Fibroblast of lung (primary cell): ENCODE results near the gene CYP2A7. TPM values are rescaled to one million over a fixed set of nuclear protein-coding genes. Genes with fewer than 3 reads are reported as not detected.
"Not testable (repeated sequence)": the region's sequence is repeated elsewhere in the genome, so short reads cannot be mapped to it uniquely, and the experiment has no call there.

ENCODE experiments used
- DNase-seq, 2 donors: peaks; one replicate each; pipeline versions ENCODE4 v3.0.0 to v3.0.0-alpha.2; 2010; ENCODE audit warnings: low read depth in 2 of 2
- H2AFZ ChIP-seq: 2 replicates; pipeline ENCODE4 v1.5.1; 2012; ENCODE audit warnings: low read length, control low read depth, inconsistent platforms
- H3K27ac ChIP-seq: 2 replicates; pipeline ENCODE4 v1.5.1; 2011; ENCODE audit warnings: low read length, control low read depth; ENCODE audit not compliant: insufficient read depth
- H3K27me3 ChIP-seq: 2 replicates; pipeline ENCODE4 v1.5.1; 2011; ENCODE audit warnings: mild to moderate bottlenecking, low read length; ENCODE audit not compliant: control insufficient read depth, insufficient read depth
- H3K36me3 ChIP-seq: 2 replicates; pipeline ENCODE4 v1.5.1; 2011; ENCODE audit warnings: low read length; ENCODE audit not compliant: control insufficient read depth, insufficient read depth
- H3K4me1 ChIP-seq: 2 replicates; pipeline ENCODE4 v1.5.1; 2011; ENCODE audit warnings: low read length; ENCODE audit not compliant: control insufficient read depth, insufficient read depth; ENCODE audit errors: extremely low read depth
- H3K4me2 ChIP-seq: 2 replicates; pipeline ENCODE4 v1.5.1; 2011; ENCODE audit warnings: low read length, control low read depth; ENCODE audit not compliant: insufficient read depth; ENCODE audit errors: extremely low read depth
- H3K4me3 ChIP-seq, 4 experiments: fragments of 200-600 bp in 1 of 4; sonication (generic) in 1 of 4; replicated peaks in 1 of 4; 2 replicates each; pipeline ENCODE4 v1.5.1; 2011 to 2016; ENCODE audit warnings: low read length in 4 of 4, low read depth in 3 of 4, mild to moderate bottlenecking in 3 of 4, control low read depth in 2 of 4, inconsistent platforms in 1 of 4, mixed read lengths in 1 of 4; ENCODE audit not compliant: insufficient read depth in 1 of 4; ENCODE audit errors: control extremely low read depth in 1 of 4
- H3K79me2 ChIP-seq: 2 replicates; pipeline ENCODE4 v1.5.1; 2012; ENCODE audit warnings: mild to moderate bottlenecking, low read length, inconsistent platforms; ENCODE audit not compliant: control insufficient read depth, insufficient read depth
- H3K9ac ChIP-seq: 2 replicates; pipeline ENCODE4 v1.5.1; 2011; ENCODE audit warnings: mild to moderate bottlenecking, low read length, control low read depth; ENCODE audit not compliant: insufficient read depth
- H3K9me3 ChIP-seq: 2 replicates; pipeline ENCODE4 v1.5.1; 2012; ENCODE audit warnings: low read depth, low read length; ENCODE audit not compliant: control insufficient read depth, insufficient read depth
- H4K20me1 ChIP-seq: 2 replicates; pipeline ENCODE4 v1.5.1; 2011; ENCODE audit warnings: low read length; ENCODE audit not compliant: control insufficient read depth, insufficient read depth; ENCODE audit errors: extremely low read depth
- EZH2 ChIP-seq: IDR thresholded peaks from 2 replicates; pipeline ENCODE4 v1.5.1; 2012; ENCODE audit warnings: low read length, control low read depth, mild to moderate bottlenecking; ENCODE audit errors: missing control alignments
- polyA plus RNA-seq, 2 donors: library from polyadenylated mRNA; depleted of rRNA in 1 of 2; stranded (reverse) in 1 of 2; unstranded in 1 of 2; fragments of >200 nt; gene quantifications; 2 replicates each; pipeline ENCODE4 v1.2.1, GENCODE V29; 2011 to 2012; ENCODE audit warnings: missing spikeins in 1 of 2
- total RNA-seq: library from RNA; depleted of rRNA; stranded (reverse); fragments of >200 nt; gene quantifications from 2 replicates; pipeline ENCODE4 v1.2.1, GENCODE V29; 2014
- TF ChIP-seq, protein P1 (sequence below), 2 donors: IDR thresholded peaks in 1 of 2; conservative IDR thresholded peaks in 1 of 2; 1 replicate in 1 of 2; 2 replicates in 1 of 2; pipeline ENCODE4 v1.5.1; 2011 to 2012; ENCODE audit warnings: low read length in 2 of 2, control low read depth in 1 of 2, inconsistent platforms in 1 of 2, low read depth in 1 of 2, mild to moderate bottlenecking in 1 of 2

CYP2A7 gene
- total and polyA plus RNA-seq, 2 donors (not counting 1 experiment from before 2014, with no cell fraction given): not detected

DNA sequence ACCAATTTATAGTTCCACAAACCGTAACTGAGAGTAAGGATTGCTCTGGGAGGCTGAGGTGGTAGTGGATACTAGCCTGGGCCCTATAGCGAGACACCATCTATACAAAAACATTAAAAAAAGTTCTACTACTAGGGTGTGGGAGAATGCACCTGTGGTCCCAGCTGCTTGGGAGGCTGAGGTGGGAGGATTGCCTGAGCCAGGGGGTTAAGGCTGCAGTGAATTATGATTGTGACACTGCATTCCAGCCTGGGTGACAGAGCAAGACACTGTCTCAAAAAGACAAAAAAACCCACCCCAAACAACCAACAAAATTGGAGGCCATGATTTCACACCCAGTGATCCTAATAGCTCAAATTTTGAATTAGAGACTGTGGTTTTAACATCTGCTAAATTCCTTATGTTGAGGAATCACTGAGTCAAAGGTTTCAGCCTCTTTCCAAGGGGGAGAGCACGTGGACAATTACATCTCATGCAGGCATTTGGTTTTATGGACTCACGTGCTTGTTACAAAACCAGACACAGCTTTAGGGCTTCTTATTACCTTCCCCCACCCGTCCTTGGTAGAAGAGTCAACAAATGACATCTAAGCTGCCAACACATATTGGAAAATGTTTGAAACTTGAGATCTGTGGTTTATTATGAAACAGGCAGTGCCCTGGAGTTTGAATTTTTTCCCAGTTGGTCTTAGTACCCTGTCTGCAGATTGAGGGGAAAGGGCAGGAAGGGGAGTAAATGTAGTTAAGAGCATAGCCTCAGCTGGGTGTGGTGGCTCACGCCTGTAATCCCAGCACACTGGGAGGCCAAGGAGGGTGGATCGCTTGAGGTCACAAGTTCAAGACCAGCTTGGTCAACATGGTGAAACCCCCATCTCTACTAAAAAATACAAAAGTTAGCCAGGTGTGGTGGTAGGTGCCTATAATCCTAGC lies 50.3 kb downstream of the CYP2A7 start:
- Histone ChIP-seq H3K79me2 (no peaks in the 10 kb centered on the region), H3K27ac (no peak overlapping the region), H3K9ac (no peak overlapping the region), H3K4me1 (peaks cover 5% of the 10 kb centered on the region), H3K36me3 (no peaks in the 10 kb centered on the region), H3K4me3 (no peak overlapping the region), H3K27me3 (no peaks in the 10 kb centered on the region), H3K9me3 (no peaks in the 10 kb centered on the region), H2AFZ (no peak overlapping the region), H4K20me1 (no peaks in the 10 kb centered on the region), H3K4me2 (no peak overlapping the region)
- TF ChIP-seq EZH2: no peak
- TF ChIP-seq, protein P1, sequence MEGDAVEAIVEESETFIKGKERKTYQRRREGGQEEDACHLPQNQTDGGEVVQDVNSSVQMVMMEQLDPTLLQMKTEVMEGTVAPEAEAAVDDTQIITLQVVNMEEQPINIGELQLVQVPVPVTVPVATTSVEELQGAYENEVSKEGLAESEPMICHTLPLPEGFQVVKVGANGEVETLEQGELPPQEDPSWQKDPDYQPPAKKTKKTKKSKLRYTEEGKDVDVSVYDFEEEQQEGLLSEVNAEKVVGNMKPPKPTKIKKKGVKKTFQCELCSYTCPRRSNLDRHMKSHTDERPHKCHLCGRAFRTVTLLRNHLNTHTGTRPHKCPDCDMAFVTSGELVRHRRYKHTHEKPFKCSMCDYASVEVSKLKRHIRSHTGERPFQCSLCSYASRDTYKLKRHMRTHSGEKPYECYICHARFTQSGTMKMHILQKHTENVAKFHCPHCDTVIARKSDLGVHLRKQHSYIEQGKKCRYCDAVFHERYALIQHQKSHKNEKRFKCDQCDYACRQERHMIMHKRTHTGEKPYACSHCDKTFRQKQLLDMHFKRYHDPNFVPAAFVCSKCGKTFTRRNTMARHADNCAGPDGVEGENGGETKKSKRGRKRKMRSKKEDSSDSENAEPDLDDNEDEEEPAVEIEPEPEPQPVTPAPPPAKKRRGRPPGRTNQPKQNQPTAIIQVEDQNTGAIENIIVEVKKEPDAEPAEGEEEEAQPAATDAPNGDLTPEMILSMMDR (conservative IDR thresholded peaks at IDR 0.05 in 1 of 2, IDR thresholded peaks at IDR 0.05 in 1 of 2; ENCODE audit: low read depth in 1 of 2, low read length in 2 of 2): no peak
- peak; percentile 79 to 100 for DNase-seq

DNA sequence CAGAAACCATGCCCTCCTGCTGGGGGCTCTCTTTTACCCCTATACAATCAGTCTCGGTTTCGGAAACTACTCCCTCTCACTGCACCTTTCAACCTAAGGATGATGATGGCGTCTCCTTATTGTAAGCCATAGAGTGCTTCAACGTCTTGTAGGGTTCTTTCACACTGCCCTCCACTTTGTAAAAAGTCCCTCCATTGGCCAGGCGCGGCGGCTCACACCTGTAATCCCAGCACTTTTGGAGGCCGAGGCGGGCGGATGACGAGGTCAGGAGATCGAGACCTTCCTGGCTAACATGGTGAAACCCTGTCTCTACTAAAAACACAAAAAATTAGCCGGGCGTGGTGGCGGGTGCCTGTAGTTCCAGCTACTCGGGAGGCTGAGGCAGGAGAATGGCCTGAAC lies 51.3 kb downstream of the CYP2A7 start:
- not testable (repeated sequence) for DNase-seq, H2AFZ ChIP-seq, H3K27me3 ChIP-seq, H3K79me2 ChIP-seq, H3K9ac ChIP-seq, H3K4me2 ChIP-seq, H3K27ac ChIP-seq, H3K4me3 ChIP-seq, H3K36me3 ChIP-seq, H4K20me1 ChIP-seq, H3K9me3 ChIP-seq, H3K4me1 ChIP-seq

GRCh38 chr19:40829205-40829604 lies 52.8 kb downstream of the CYP2A7 start:
- Histone ChIP-seq H3K27me3 (no peaks in the 10 kb centered on the region), H3K27ac (no peak overlapping the region), H4K20me1 (no peaks in the 10 kb centered on the region), H3K9ac (no peak overlapping the region), H3K9me3 (no peaks in the 10 kb centered on the region), H3K36me3 (no peaks in the 10 kb centered on the region), H3K4me2 (no peak overlapping the region), H2AFZ (no peak overlapping the region), H3K79me2 (no peaks in the 10 kb centered on the region), H3K4me1 (peaks cover 5% of the 10 kb centered on the region), H3K4me3 (no peak overlapping the region)
- TF ChIP-seq EZH2: no peak
- TF ChIP-seq, protein P1 (conservative IDR thresholded peaks at IDR 0.05 in 1 of 2, IDR thresholded peaks at IDR 0.05 in 1 of 2; ENCODE audit: low read depth in 1 of 2, low read length in 2 of 2): no peak
- DNase-seq: no peak
